Stomach (tissue), 4 donors: ENCODE results near the gene LRIG3.

Experiments
- EP300 ChIP-seq: sonication (generic); formaldehyde crosslinking; IDR thresholded peaks from one replicate; pipeline ENCODE4 v1.6.1; 2017; ENCODE audit warnings: antibody characterized with exemption
- POLR2A ChIP-seq, 4 donors: fragments of 450-650 bp; IDR thresholded peaks; one replicate each; pipeline ENCODE4 v1.6.1; 2016; ENCODE audit warnings: antibody characterized with exemption in 4 of 4, control low read depth in 2 of 4, mild to moderate bottlenecking in 1 of 4, moderate library complexity in 1 of 4
- POLR2AphosphoS5 ChIP-seq, 3 donors: sonication (generic); formaldehyde crosslinking; IDR thresholded peaks; one replicate each; pipeline ENCODE4 v1.6.1; 2016; ENCODE audit warnings: antibody characterized with exemption in 3 of 3
- TF ChIP-seq, protein P1 (sequence below), 7 experiments: fragments of 450-650 bp in 4 of 7; fragments of 200-600 bp in 3 of 7; sonication (generic) in 3 of 7; IDR thresholded peaks; one replicate each; pipeline ENCODE4 v1.5.1; 2016 to 2019; ENCODE audit warnings: antibody characterized with exemption in 7 of 7, control low read depth in 2 of 7, mild to moderate bottlenecking in 1 of 7

DNA sequence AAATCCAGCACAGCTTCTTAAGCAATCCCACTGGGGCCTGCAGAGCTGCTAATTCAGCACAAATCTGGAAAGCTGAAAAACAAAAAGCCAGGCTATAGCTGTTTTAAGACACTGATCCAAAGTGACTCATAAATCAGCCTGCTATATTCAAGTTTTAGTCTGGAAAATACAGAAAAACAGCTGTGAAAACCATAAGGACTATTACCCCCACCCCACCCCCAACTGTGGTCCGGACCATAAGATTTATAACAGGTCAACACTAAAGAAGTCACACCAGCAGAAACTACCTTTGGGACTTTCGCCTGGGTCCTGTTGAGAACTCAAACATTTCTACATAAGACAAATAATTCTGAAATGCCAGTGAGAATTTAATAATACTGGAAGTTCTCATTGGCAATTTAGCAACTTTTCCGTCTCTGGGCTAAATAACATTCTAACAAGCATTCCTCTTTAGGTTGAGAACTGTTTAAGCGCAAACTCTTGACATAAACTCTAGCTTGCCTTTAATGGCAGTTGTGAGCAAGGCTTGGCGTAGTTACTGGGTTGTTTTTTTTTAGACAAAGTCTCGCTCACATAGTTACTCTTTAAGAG lies 3.3 kb downstream of the LRIG3 start:
- TF ChIP-seq, protein P1, sequence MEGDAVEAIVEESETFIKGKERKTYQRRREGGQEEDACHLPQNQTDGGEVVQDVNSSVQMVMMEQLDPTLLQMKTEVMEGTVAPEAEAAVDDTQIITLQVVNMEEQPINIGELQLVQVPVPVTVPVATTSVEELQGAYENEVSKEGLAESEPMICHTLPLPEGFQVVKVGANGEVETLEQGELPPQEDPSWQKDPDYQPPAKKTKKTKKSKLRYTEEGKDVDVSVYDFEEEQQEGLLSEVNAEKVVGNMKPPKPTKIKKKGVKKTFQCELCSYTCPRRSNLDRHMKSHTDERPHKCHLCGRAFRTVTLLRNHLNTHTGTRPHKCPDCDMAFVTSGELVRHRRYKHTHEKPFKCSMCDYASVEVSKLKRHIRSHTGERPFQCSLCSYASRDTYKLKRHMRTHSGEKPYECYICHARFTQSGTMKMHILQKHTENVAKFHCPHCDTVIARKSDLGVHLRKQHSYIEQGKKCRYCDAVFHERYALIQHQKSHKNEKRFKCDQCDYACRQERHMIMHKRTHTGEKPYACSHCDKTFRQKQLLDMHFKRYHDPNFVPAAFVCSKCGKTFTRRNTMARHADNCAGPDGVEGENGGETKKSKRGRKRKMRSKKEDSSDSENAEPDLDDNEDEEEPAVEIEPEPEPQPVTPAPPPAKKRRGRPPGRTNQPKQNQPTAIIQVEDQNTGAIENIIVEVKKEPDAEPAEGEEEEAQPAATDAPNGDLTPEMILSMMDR (IDR thresholded peaks at IDR 0.05) = no peak
- TF ChIP-seq POLR2A (IDR thresholded peaks at IDR 0.05) = no peak
- TF ChIP-seq POLR2AphosphoS5 (IDR thresholded peaks at IDR 0.05) = no peak
- no peak for TF ChIP-seq EP300
